ENCODE results near the gene C1QTNF2. TPM values are rescaled to one million over a fixed set of nuclear protein-coding genes. Genes with fewer than 3 reads are reported as not detected.

Gene C1QTNF2
- total and polyA plus RNA-seq, 2 of the 8 experiments (the other 6 are each of a cell fraction or from before 2014, with no cell fraction given) = 1.0 to 2.0 TPM

- TF ChIP-seq CHD7 (IDR thresholded peaks at IDR 0.05; ENCODE audit: insufficient replicate concordance, low read length) (no peak), CHD2 (IDR thresholded peaks at IDR 0.05; ENCODE audit: low read length) (no peak), CTBP2 (IDR thresholded peaks at IDR 0.05; ENCODE audit: borderline replicate concordance, insufficient read depth, insufficient read length, low read length) (no peak), CHD1 (IDR thresholded peaks at IDR 0.05; ENCODE audit: low read depth, low read length) (no peak), SIRT6 (IDR thresholded peaks at IDR 0.05; ENCODE audit: low read length) (no peak), CTCF (IDR thresholded peaks at IDR 0.05; ENCODE audit: control extremely low read depth in 1 of 3, insufficient read depth in 1 of 3, low read depth in 1 of 3, low read length in 3 of 3) (no peak), NRF1 (IDR thresholded peaks at IDR 0.05; ENCODE audit: low read depth, low read length) (no peak), PHF8 (conservative IDR thresholded peaks at IDR 0.05; ENCODE audit: low read depth, low read length) (no peak), TCF12 (IDR thresholded peaks at IDR 0.05; ENCODE audit: low read depth, low read length) (no peak), KDM4A (IDR thresholded peaks at IDR 0.05; ENCODE audit: low read depth, low read length, severe bottlenecking) (no peak)
These were observed 4.2 kb downstream of the C1QTNF2 start (continued) for GRCh38 chr5:160366230-160366629.
